Gastroesophageal sphincter (tissue), 4 donors: ENCODE measurements around the gene TMEM225. TPM values are rescaled to one million over a fixed set of nuclear protein-coding genes. Genes with fewer than 3 reads are reported as not detected.

ENCODE experiments used
- ATAC-seq: fragments of 150-250 bp; one replicate; pipeline ENCODE4 v1.9.1; 2016; ENCODE audit warnings: mild to moderate bottlenecking, moderate library complexity
- H3K27ac ChIP-seq, 4 donors: fragments of 200-600 bp; sonication (generic) in 3 of 4; 1 replicate in 3 of 4; 2 replicates in 1 of 4; pipeline ENCODE4 v1.5.1; 2016 to 2019
- H3K27me3 ChIP-seq: fragments of 200-600 bp; sonication (generic); one replicate; pipeline ENCODE4 v1.5.1; 2019
- H3K36me3 ChIP-seq, 2 donors: fragments of 200-600 bp; sonication (generic); one replicate each; pipeline ENCODE4 v1.5.1; 2019; ENCODE audit warnings: control low read depth in 1 of 2
- H3K4me1 ChIP-seq, 3 donors: fragments of 200-600 bp; sonication (generic); 1 replicate in 2 of 3; 2 replicates in 1 of 3; pipeline ENCODE4 v1.5.1; 2016 to 2019; ENCODE audit warnings: control low read depth in 2 of 3
- H3K4me3 ChIP-seq, 2 donors: fragments of 200-600 bp; sonication (generic); one replicate each; pipeline ENCODE4 v1.5.1; 2019; ENCODE audit warnings: mild to moderate bottlenecking in 1 of 2, moderate library complexity in 1 of 2
- H3K9me3 ChIP-seq, 3 donors: fragments of 200-600 bp; sonication (generic); one replicate each; pipeline ENCODE4 v1.5.1; 2017 to 2019; ENCODE audit warnings: control low read depth in 2 of 3
- EP300 ChIP-seq: sonication (generic); formaldehyde crosslinking; IDR thresholded peaks from one replicate; pipeline ENCODE4 v1.6.1; 2017; ENCODE audit warnings: antibody characterized with exemption, mild to moderate bottlenecking
- POLR2A ChIP-seq, 2 donors: fragments of 450-650 bp; IDR thresholded peaks; one replicate each; pipeline ENCODE4 v1.6.1; 2017; ENCODE audit warnings: antibody characterized with exemption in 2 of 2, mild to moderate bottlenecking in 2 of 2, moderate library complexity in 1 of 2
- POLR2AphosphoS5 ChIP-seq: sonication (generic); formaldehyde crosslinking; IDR thresholded peaks from one replicate; pipeline ENCODE4 v1.6.1; 2017; ENCODE audit warnings: antibody characterized with exemption
- WGBS, 2 donors: methylation state at CpG; one replicate each; pipeline ENCODE4 v1.1.5; 2018; ENCODE audit warnings: low coverage in 1 of 2; 5-methylcytosine and 5-hydroxymethylcytosine counted together
- total RNA-seq, 4 donors: library from RNA; depleted of rRNA; stranded (reverse); fragments of >200 nt; gene quantifications; one replicate each; pipeline ENCODE4 v1.1.0, GENCODE V29; 2016
- TF ChIP-seq, protein P1 (sequence below), 4 experiments: fragments of 200-600 bp in 2 of 4; fragments of 450-650 bp in 2 of 4; sonication (generic) in 1 of 4; IDR thresholded peaks; one replicate each; pipeline ENCODE4 v1.5.1; 2017 to 2019; ENCODE audit warnings: antibody characterized with exemption in 4 of 4, mild to moderate bottlenecking in 2 of 4, moderate library complexity in 2 of 4

TMEM225 gene
- total RNA-seq, 4 donors from 2014 or later, result not detected

DNA sequence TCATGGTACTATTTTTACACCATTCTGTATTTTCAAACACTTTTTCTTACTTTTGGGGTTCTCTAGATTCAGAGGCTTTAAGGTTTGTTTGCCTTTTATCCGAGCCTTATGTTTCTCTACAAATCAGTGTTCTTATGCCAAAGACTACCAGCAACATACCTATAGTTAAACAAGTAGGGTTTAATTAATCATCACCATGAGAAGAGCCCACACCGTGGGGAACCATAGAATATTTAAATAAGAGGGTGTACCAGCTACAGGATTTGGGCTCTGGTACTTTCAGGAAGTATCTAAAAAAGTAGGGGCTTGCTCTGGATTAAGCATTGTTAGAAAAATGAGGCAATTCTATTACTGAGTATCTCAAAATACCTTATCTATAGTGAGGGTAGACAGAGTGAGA is 25.7 kb downstream of the TMEM225 start:
- Histone ChIP-seq H3K27me3 (no peaks in the 10 kb centered on the region), H3K27ac (no peak overlapping the region), H3K4me3 (no peak overlapping the region), H3K4me1 (no peaks in the 10 kb centered on the region), H3K36me3 (no peaks in the 10 kb centered on the region), H3K9me3 (no peaks in the 10 kb centered on the region)
- TF ChIP-seq, protein P1, sequence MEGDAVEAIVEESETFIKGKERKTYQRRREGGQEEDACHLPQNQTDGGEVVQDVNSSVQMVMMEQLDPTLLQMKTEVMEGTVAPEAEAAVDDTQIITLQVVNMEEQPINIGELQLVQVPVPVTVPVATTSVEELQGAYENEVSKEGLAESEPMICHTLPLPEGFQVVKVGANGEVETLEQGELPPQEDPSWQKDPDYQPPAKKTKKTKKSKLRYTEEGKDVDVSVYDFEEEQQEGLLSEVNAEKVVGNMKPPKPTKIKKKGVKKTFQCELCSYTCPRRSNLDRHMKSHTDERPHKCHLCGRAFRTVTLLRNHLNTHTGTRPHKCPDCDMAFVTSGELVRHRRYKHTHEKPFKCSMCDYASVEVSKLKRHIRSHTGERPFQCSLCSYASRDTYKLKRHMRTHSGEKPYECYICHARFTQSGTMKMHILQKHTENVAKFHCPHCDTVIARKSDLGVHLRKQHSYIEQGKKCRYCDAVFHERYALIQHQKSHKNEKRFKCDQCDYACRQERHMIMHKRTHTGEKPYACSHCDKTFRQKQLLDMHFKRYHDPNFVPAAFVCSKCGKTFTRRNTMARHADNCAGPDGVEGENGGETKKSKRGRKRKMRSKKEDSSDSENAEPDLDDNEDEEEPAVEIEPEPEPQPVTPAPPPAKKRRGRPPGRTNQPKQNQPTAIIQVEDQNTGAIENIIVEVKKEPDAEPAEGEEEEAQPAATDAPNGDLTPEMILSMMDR (IDR thresholded peaks at IDR 0.05), result no peak
- TF ChIP-seq POLR2A (IDR thresholded peaks at IDR 0.05), result no peak
- TF ChIP-seq POLR2AphosphoS5, result no peak
- no peak for TF ChIP-seq EP300
- WGBS, 2 donors, result 16 to 23% methylated on average over 2 of the region's 2 CpGs
- ATAC-seq, result no peak

DNA sequence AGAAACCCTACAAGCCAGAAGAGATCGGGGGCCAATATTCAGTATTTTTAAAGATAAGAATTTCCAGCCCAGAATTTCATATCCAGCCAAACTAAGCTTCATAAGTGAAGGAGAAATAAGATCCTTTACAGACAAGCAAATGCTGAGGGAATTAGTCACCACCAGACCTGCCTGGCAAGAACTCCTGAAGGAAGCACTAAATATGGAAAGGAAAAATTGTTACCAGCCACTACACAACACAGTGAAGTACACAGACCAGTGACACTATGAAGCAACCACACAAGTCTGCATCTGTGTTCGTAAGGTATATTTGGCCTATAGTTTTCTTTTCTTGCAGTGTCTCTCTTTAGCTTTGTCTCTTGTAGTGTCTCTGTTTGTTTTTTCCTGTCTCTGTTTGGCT is 29.0 kb downstream of the TMEM225 start:
- Histone ChIP-seq H3K9me3 (no peaks in the 10 kb centered on the region), H3K4me3 (no peak overlapping the region), H3K4me1 (no peaks in the 10 kb centered on the region), H3K27me3 (peaks cover 5% of the 10 kb centered on the region), H3K36me3 (no peaks in the 10 kb centered on the region), H3K27ac (no peak overlapping the region)
- TF ChIP-seq POLR2A (IDR thresholded peaks at IDR 0.05) (no peak), POLR2AphosphoS5 (no peak), EP300 (no peak)
- TF ChIP-seq, protein P1 (IDR thresholded peaks at IDR 0.05), result no peak
- no peak for ATAC-seq
- 83 to 100% methylated on average over 2 of the region's 2 CpGs for WGBS, 2 donors

DNA sequence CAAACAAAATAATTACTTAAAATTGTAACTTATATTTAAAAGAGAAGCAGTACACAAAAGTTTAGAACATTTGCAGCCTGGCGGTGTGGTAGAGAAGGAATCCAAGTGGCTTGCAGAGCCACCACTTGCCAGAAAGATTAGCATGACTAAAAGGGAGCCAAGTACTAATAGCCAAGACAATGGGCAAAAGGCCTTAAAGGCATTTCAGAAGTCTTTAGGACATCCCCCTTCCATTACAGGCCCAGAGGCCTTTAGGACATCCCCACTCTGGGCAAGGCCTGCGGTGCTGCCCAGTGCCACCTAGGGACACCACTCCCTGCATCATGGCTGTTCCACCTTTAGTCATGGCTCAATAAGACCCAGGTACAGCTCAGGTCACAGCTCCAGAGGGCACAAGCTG is 32.4 kb downstream of the TMEM225 start:
- peaks cover 8% of the 10 kb centered on the region for H3K27me3 ChIP-seq

DNA sequence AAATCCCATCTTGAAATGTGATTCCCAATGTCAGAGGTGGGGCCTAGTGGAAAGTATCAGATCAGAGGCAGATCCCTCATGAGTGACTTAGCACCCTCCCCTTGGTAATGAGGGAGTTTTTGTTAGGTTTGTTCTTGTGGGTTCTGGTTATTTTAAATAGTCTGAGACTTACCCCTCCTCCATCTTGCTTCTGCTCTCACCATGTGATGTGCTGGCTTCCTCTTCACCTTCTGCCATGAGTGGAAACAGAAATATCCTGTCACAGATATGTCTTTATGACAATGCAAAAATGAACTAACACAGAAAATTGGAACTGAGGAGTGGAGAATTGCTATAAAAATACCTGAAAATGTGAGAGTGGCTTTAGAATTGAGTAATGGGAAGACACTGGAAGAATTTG is 33.1 kb downstream of the TMEM225 start:
- Histone ChIP-seq H3K4me3 (no peak overlapping the region), H3K36me3 (no peaks in the 10 kb centered on the region), H3K9me3 (no peaks in the 10 kb centered on the region), H3K27ac (no peak overlapping the region), H3K4me1 (no peaks in the 10 kb centered on the region), H3K27me3 (peaks cover 8% of the 10 kb centered on the region)
- no peak for ATAC-seq
- TF ChIP-seq EP300 (no peak), POLR2A (IDR thresholded peaks at IDR 0.05) (no peak), POLR2AphosphoS5 (no peak)
- TF ChIP-seq, protein P1 (IDR thresholded peaks at IDR 0.05), result no peak

More for the DNA sequence above, 32.4 kb downstream of the TMEM225 start:
- WGBS, 2 donors, result 89 to 96% methylated on average over 2 of the region's 2 CpGs
- no peak for ATAC-seq
- Histone ChIP-seq H3K9me3 (no peaks in the 10 kb centered on the region), H3K27ac (no peak overlapping the region), H3K36me3 (no peaks in the 10 kb centered on the region), H3K4me1 (no peaks in the 10 kb centered on the region), H3K4me3 (no peak overlapping the region)
- TF ChIP-seq EP300, result no peak
- TF ChIP-seq, protein P1 (IDR thresholded peaks at IDR 0.05), result no peak
- no peak for TF ChIP-seq POLR2AphosphoS5
- TF ChIP-seq POLR2A (IDR thresholded peaks at IDR 0.05), result no peak

DNA sequence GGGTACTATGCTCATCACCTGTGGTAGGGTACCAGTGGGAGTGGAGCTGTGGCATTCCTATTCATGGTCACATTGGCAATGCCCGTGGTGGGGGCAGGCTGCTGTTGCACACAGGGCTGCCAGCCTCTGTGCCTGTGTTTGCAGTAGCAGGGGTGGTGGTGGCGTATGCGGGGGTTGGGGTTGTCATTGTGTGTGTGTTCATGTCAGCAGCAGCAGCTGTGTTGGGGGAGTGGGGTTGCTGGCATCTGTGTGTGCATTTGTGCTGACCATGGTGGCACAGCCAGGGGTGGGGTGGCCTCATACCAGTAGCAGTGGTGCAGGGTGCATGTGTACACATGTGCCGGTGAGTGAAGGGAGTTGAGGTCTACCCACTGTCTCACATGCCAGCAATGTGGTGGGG is 34.4 kb downstream of the TMEM225 start:
- WGBS, 2 donors, result no CpG with 5 or more reads among the region's 4 CpGs
- ATAC-seq, result no peak
- no peak for TF ChIP-seq POLR2AphosphoS5
- TF ChIP-seq, protein P1 (IDR thresholded peaks at IDR 0.05), result no peak
- no peak for TF ChIP-seq EP300
- TF ChIP-seq POLR2A (IDR thresholded peaks at IDR 0.05), result no peak
- H3K27ac ChIP-seq, result no peak overlapping the region
- no peaks in the 10 kb centered on the region for H3K36me3 ChIP-seq
- H3K27me3 ChIP-seq, result peaks cover 8% of the 10 kb centered on the region
- H3K9me3 ChIP-seq, result no peaks in the 10 kb centered on the region
- no peak overlapping the region for H3K4me3 ChIP-seq
- no peaks in the 10 kb centered on the region for H3K4me1 ChIP-seq
